Ascending aorta (tissue), 2 donors: ENCODE results near the gene TTC29. TPM values are rescaled to one million over a fixed set of nuclear protein-coding genes. Genes with fewer than 3 reads are reported as not detected.
"Not testable (repeated sequence)": the region's sequence is repeated elsewhere in the genome, so short reads cannot be mapped to it uniquely, and the experiment has no call there.

Experiments
- DNase-seq, 2 donors: peaks; one replicate each; pipeline ENCODE4 v3.0.0-alpha.2; 2019; ENCODE audit warnings: low spot score in 2 of 2
- H3K27ac ChIP-seq, 2 donors: fragments of 200-600 bp; sonication (generic); one replicate each; pipeline ENCODE4 v1.5.1; 2016 to 2017; ENCODE audit warnings: mild to moderate bottlenecking in 1 of 2
- H3K27me3 ChIP-seq: fragments of 200-600 bp; sonication (generic); one replicate; pipeline ENCODE4 v1.5.1; 2017
- H3K36me3 ChIP-seq, 2 donors: fragments of 200-600 bp; sonication (generic); one replicate each; pipeline ENCODE4 v1.5.1; 2016
- H3K4me1 ChIP-seq, 2 donors: fragments of 200-600 bp; sonication (generic); one replicate each; pipeline ENCODE4 v1.5.1; 2016 to 2017; ENCODE audit warnings: mild to moderate bottlenecking in 1 of 2
- H3K4me3 ChIP-seq, 2 donors: fragments of 200-600 bp; sonication (generic); one replicate each; pipeline ENCODE4 v1.5.1; 2016 to 2017; ENCODE audit warnings: mild to moderate bottlenecking in 1 of 2
- H3K9me3 ChIP-seq, 2 donors: fragments of 200-600 bp; sonication (generic); one replicate each; pipeline ENCODE4 v1.5.1; 2016
- CTCF ChIP-seq, 3 experiments: fragments of 200-600 bp in 2 of 3; fragments of 450-650 bp in 1 of 3; sonication (generic) in 2 of 3; IDR thresholded peaks; one replicate each; pipeline ENCODE4 v1.5.1; 2016 to 2019; ENCODE audit warnings: antibody characterized with exemption in 3 of 3, mild to moderate bottlenecking in 1 of 3, moderate library complexity in 1 of 3
- intact Hi-C: fragments of 100-400 bp; cut with DNase I; formaldehyde crosslinking; loops from one replicate; pipeline ENCODE4 v1.15.1; 2023
- total RNA-seq: library from RNA; depleted of rRNA; stranded (reverse); fragments of >200 nt; gene quantifications from one replicate; pipeline ENCODE4 v1.1.0, GENCODE V29; 2016

The TTC29 gene
- total RNA-seq, 1 donor from 2014 or later = not detected

- intact Hi-C loops = no loop called here
- Histone ChIP-seq H3K4me3 (no peak overlapping the region), H3K9me3 (no peaks in the 10 kb centered on the region), H3K27ac (no peak overlapping the region), H3K27me3 (no peaks in the 10 kb centered on the region), H3K36me3 (no peaks in the 10 kb centered on the region), H3K4me1 (no peaks in the 10 kb centered on the region)
- no peak for DNase-seq
- TF ChIP-seq CTCF (IDR thresholded peaks at IDR 0.05) = no peak
Measured at GRCh38 chr4:146709956-146710355, 235.7 kb downstream of the TTC29 start.

DNA sequence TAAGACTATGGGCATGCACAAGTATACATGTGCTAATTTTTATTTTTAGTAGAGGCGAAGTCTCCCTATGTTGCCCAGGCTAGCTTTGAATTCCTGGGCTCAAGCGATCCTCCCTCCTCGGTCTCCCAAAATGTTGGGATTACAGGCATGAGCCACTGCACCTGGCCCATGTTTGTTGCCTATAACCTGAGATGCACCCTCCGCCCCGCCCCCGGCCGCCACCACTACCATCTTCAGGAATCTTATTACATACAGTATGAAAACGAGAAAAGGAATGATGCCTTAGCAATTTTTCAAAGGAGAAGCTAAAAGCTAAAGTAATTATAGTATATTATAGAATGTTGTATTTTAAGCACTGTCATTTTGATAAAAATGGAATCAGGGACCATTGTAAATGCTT is 245.8 kb downstream of the TTC29 start:
- Histone ChIP-seq H3K27ac (no peak overlapping the region), H3K9me3 (no peaks in the 10 kb centered on the region), H3K4me3 (no peak overlapping the region), H3K4me1 (no peaks in the 10 kb centered on the region), H3K36me3 (no peaks in the 10 kb centered on the region), H3K27me3 (no peaks in the 10 kb centered on the region)
- no peak for TF ChIP-seq CTCF (IDR thresholded peaks at IDR 0.05)
- no peak for DNase-seq
- intact Hi-C loops = no loop called here

GRCh38 chr4:146674829-146675570 is 270.7 kb downstream of the TTC29 start:
- Histone ChIP-seq H3K27ac (no peak overlapping the region), H3K4me3 (no peak overlapping the region), H3K4me1 (no peaks in the 10 kb centered on the region), H3K27me3 (no peaks in the 10 kb centered on the region), H3K9me3 (peaks cover 0 to 3% of the 10 kb centered on the region in 2 donors), H3K36me3 (no peaks in the 10 kb centered on the region)
- TF ChIP-seq CTCF (IDR thresholded peaks at IDR 0.05) = no peak
- no peak for DNase-seq
- intact Hi-C loops = no loop called here

- H3K4me3 ChIP-seq, H3K9me3 ChIP-seq, H3K4me1 ChIP-seq, H3K27ac ChIP-seq, H3K36me3 ChIP-seq, H3K27me3 ChIP-seq, intact Hi-C loops, DNase-seq: not testable (repeated sequence)
Measured at GRCh38 chr4:146663968-146664311, 281.7 kb downstream of the TTC29 start.

GRCh38 chr4:146661367-146661766 is 284.3 kb downstream of the TTC29 start:
- Histone ChIP-seq H3K36me3 (no peaks in the 10 kb centered on the region), H3K27ac (no peak overlapping the region), H3K9me3 (no peaks in the 10 kb centered on the region), H3K4me1 (no peaks in the 10 kb centered on the region), H3K27me3 (no peaks in the 10 kb centered on the region), H3K4me3 (no peak overlapping the region)
- TF ChIP-seq CTCF (IDR thresholded peaks at IDR 0.05) = no peak
- intact Hi-C loops = no loop called here
- no peak for DNase-seq
